Loucy (cell line): ENCODE measurements around the gene ZCCHC14.

ENCODE experiments used
- H2AFZ ChIP-seq: fragments of 200-600 bp; sonication (generic); 2 replicates; pipeline ENCODE4 v1.6.0; 2016; ENCODE audit warnings: antibody characterized with exemption, mild to moderate bottlenecking, low read length, moderate library complexity
- H3F3A ChIP-seq: fragments of 200-600 bp; 2 replicates; pipeline ENCODE4 v1.6.0; 2016; ENCODE audit warnings: antibody characterized with exemption, low read depth, mild to moderate bottlenecking
- H3K27me3 ChIP-seq: fragments of 200-600 bp; sonication (generic); 2 replicates; pipeline ENCODE4 v1.6.1; 2014; ENCODE audit warnings: low read length, mild to moderate bottlenecking; ENCODE audit not compliant: insufficient read depth, poor library complexity, severe bottlenecking
- H3K36me3 ChIP-seq: fragments of 200-600 bp; sonication (generic); 2 replicates; pipeline ENCODE4 v1.6.1; 2016; ENCODE audit warnings: low read length; ENCODE audit not compliant: insufficient read depth
- H3K4me1 ChIP-seq: fragments of 200-600 bp; sonication (generic); 2 replicates; pipeline ENCODE4 v1.5.1; 2014; ENCODE audit warnings: low read length, mild to moderate bottlenecking; ENCODE audit not compliant: insufficient read depth, poor library complexity, severe bottlenecking
- H3K4me2 ChIP-seq: fragments of 200-600 bp; sonication (generic); 2 replicates; pipeline ENCODE4 v1.6.0; 2014; ENCODE audit warnings: antibody characterized with exemption, low read length, low read depth, mild to moderate bottlenecking; ENCODE audit not compliant: poor library complexity, severe bottlenecking
- H3K4me3 ChIP-seq: fragments of 200-600 bp; sonication (generic); 2 replicates; pipeline ENCODE4 v1.5.1; 2014; ENCODE audit warnings: low read length, mild to moderate bottlenecking, mixed read lengths; ENCODE audit not compliant: poor library complexity, severe bottlenecking
- H3K79me2 ChIP-seq: fragments of 200-600 bp; sonication (generic); 2 replicates; pipeline ENCODE4 v1.6.1; 2014; ENCODE audit warnings: low read length; ENCODE audit not compliant: insufficient read depth
- H3K9ac ChIP-seq: fragments of 200-600 bp; sonication (generic); 2 replicates; pipeline ENCODE4 v1.6.0; 2014; ENCODE audit warnings: mild to moderate bottlenecking, low read depth, low read length, moderate library complexity; ENCODE audit not compliant: poor library complexity, severe bottlenecking
- H3K9me2 ChIP-seq: fragments of 200-600 bp; sonication (generic); replicated peaks from 2 replicates; pipeline ENCODE4 v1.6.1; 2016; ENCODE audit warnings: low read depth, low read length, mixed read lengths
- H3K9me3 ChIP-seq: fragments of 200-600 bp; sonication (generic); 2 replicates; pipeline ENCODE4 v1.6.1; 2014; ENCODE audit warnings: mild to moderate bottlenecking, antibody characterized with exemption, low read length, low read depth; ENCODE audit not compliant: insufficient read depth
- H4K20me1 ChIP-seq: fragments of 200-600 bp; sonication (generic); 2 replicates; pipeline ENCODE4 v1.6.0; 2014; ENCODE audit warnings: antibody characterized with exemption, low read length, mild to moderate bottlenecking; ENCODE audit not compliant: insufficient read depth, poor library complexity, severe bottlenecking
- EZH2phosphoT487 ChIP-seq: fragments of 200-600 bp; IDR thresholded peaks from 2 replicates; pipeline ENCODE4 v1.6.1; 2018; ENCODE audit warnings: antibody characterized with exemption, mild to moderate bottlenecking, moderate library complexity, borderline replicate concordance
- TF ChIP-seq, protein P1 (sequence below): fragments of 200-600 bp; sonication (generic); conservative IDR thresholded peaks from 2 replicates; pipeline ENCODE4 v1.5.1; 2014; ENCODE audit warnings: mild to moderate bottlenecking, antibody characterized with exemption, low read length

Gene ZCCHC14

GRCh38 chr16:87451563-87452210 lies 41.1 kb downstream of the ZCCHC14 start:
- H3K79me2 ChIP-seq: no peaks in the 10 kb centered on the region
- no peak for TF ChIP-seq EZH2phosphoT487
- TF ChIP-seq, protein P1, sequence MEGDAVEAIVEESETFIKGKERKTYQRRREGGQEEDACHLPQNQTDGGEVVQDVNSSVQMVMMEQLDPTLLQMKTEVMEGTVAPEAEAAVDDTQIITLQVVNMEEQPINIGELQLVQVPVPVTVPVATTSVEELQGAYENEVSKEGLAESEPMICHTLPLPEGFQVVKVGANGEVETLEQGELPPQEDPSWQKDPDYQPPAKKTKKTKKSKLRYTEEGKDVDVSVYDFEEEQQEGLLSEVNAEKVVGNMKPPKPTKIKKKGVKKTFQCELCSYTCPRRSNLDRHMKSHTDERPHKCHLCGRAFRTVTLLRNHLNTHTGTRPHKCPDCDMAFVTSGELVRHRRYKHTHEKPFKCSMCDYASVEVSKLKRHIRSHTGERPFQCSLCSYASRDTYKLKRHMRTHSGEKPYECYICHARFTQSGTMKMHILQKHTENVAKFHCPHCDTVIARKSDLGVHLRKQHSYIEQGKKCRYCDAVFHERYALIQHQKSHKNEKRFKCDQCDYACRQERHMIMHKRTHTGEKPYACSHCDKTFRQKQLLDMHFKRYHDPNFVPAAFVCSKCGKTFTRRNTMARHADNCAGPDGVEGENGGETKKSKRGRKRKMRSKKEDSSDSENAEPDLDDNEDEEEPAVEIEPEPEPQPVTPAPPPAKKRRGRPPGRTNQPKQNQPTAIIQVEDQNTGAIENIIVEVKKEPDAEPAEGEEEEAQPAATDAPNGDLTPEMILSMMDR: no peak
- H3K4me1 ChIP-seq: no peaks in the 10 kb centered on the region
- H3F3A ChIP-seq: no peaks in the 10 kb centered on the region
- H3K9ac ChIP-seq: no peak overlapping the region
- no peaks in the 10 kb centered on the region for H3K36me3 ChIP-seq
- no peaks in the 10 kb centered on the region for H3K9me3 ChIP-seq
- no peak overlapping the region for H3K4me2 ChIP-seq
- no peaks in the 10 kb centered on the region for H3K27me3 ChIP-seq
- no peaks in the 10 kb centered on the region for H4K20me1 ChIP-seq
- H2AFZ ChIP-seq: no peak overlapping the region
- H3K4me3 ChIP-seq: no peak overlapping the region
- no peaks in the 10 kb centered on the region for H3K9me2 ChIP-seq

DNA sequence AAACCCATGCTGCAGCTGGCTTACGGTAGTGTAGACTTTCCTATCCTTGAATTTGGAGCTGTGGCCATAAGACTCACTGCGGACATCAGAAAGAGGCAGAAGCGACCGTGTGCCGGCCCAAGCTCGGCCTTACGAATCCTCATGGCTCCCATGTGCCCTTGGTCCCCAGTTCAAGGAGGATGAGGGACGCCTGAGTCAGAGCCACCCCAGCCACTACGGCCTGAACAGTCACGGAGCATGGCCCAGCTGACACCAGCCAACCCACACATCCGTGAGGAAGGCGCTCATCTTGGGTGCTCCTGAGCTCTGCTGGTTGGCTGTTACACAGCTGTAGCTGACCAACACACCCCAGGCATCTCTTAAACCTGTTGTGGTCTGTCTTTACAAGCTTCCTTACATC lies 44.0 kb downstream of the ZCCHC14 start:
- Histone ChIP-seq H3K4me2 (no peak overlapping the region), H3K27me3 (no peaks in the 10 kb centered on the region), H3K9me3 (no peaks in the 10 kb centered on the region), H2AFZ (no peak overlapping the region), H3K9me2 (no peaks in the 10 kb centered on the region), H3F3A (no peaks in the 10 kb centered on the region), H3K4me3 (no peak overlapping the region), H3K9ac (no peak overlapping the region), H4K20me1 (no peaks in the 10 kb centered on the region), H3K4me1 (no peaks in the 10 kb centered on the region), H3K36me3 (no peaks in the 10 kb centered on the region), H3K79me2 (no peaks in the 10 kb centered on the region)
- TF ChIP-seq, protein P1: no peak
- TF ChIP-seq EZH2phosphoT487: no peak

- H3K36me3 ChIP-seq: no peaks in the 10 kb centered on the region
- no peak overlapping the region for H3K9ac ChIP-seq
- H3K9me2 ChIP-seq: no peaks in the 10 kb centered on the region
- no peaks in the 10 kb centered on the region for H4K20me1 ChIP-seq
- H3K9me3 ChIP-seq: no peaks in the 10 kb centered on the region
- H3K4me2 ChIP-seq: no peak overlapping the region
- H3K4me1 ChIP-seq: no peaks in the 10 kb centered on the region
- H3K4me3 ChIP-seq: no peak overlapping the region
- TF ChIP-seq EZH2phosphoT487: no peak
- TF ChIP-seq, protein P1: no peak
- no peak overlapping the region for H2AFZ ChIP-seq
- no peaks in the 10 kb centered on the region for H3F3A ChIP-seq
- H3K27me3 ChIP-seq: no peaks in the 10 kb centered on the region
- no peaks in the 10 kb centered on the region for H3K79me2 ChIP-seq
Measured at GRCh38 chr16:87447323-87447722, 45.5 kb downstream of the ZCCHC14 start.
